HG03342 (cell line): ENCODE measurements around the gene CREB5.

Source experiments
- ATAC-seq: cut with Tn5 transposase; IDR thresholded peaks from one replicate; pipeline ENCODE4 v1.9.1; 2021; ENCODE audit warnings: mild to moderate bottlenecking, moderate library complexity; ENCODE audit not compliant: unreplicated experiment

Gene CREB5

DNA sequence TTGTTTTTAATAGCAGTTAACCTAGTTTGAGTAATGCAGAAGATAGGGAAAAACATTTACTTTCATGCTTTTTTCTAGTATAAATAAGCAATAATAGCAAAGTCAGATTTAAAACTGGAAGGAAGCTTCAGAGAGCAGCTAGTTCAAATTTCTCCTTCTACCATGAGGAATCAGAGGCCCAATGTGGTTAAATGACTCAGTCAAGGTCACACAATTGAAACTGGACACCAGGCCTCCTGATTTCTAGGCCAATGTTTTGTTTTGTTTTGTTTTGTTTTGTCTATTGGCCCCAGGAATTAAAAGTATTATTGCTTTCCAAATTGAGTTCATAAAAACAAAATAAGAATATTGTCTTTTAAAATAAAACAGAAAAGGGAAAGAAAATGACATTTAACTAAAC is 423.5 kb downstream of the CREB5 start:
- no peak for ATAC-seq

DNA sequence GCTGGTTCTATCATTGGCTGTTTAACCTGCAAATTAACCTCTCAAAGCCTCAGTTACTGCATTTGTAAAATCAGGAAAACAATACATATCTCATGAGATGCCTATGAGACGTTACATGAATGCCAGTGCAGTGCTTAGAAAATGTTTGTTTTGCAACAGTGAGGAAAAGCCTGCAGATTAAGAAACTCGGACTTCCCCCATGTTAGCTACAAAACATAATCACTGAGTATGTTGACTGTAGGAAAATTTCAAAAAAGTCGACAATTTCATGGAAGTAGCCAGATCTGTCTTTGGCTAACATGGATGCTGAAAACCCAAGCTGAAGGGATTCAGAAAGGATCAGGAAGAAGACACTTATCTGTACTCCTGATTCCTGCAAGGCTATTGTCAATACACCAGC is 424.4 kb downstream of the CREB5 start:
- ATAC-seq = no peak

DNA sequence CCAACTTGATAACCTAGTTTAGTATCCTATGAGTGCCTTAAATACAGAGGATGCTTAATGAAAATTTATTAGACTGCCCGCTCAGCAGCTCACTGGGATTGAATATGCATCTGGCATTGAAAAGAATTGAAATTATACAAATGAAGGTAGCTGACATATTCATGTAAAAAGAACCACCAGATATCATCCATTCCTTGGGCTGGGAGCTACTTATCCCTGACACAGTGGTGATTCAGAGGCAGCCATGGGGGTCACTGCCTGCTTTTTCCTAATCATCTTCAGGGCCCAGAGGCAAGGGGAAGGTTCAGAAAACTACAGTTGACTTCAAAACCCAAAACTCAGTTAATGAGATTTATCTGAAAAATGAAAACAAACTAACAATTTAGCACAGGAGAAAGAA is 424.9 kb downstream of the CREB5 start:
- ATAC-seq = no peak

DNA sequence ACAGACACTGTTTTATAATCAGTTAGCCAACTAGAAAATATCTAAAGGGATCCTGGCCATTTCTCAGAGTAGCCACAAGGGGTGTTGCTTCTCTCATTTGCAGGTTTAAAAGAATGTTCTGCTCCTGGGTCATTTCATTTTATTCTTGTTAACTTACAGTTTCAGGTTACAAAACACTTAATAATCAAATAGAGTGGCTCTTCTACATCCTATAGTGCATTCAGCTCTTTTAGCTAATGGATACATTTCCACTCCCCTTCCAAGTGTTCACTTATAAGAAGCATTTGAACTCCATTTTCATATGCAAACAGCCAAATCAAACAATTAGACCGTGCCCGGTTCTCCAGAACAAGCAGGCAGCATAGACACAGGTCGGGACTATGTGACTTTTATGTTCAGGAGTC is 428.3 kb downstream of the CREB5 start:
- no peak for ATAC-seq

DNA sequence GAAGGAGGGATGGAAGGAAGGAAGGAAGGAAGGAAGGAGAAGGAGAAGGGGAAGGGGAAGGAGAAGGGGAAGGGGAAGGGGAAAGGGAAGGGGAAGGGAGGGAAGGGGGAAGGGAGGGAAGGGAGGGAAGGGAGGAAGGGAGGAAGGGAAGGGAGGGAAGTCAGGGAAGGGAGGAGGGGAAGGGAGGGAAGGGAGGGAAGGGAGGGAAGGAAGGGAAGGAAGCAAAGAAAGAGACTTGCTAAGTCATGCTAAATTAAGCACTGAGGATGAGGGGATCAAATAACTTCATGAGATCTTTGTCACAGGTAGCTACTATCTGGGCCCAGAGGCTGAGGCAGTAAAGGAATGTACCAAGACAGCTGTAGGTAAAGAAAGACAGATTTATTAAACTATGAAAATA is 429.4 kb downstream of the CREB5 start:
- ATAC-seq = no peak

DNA sequence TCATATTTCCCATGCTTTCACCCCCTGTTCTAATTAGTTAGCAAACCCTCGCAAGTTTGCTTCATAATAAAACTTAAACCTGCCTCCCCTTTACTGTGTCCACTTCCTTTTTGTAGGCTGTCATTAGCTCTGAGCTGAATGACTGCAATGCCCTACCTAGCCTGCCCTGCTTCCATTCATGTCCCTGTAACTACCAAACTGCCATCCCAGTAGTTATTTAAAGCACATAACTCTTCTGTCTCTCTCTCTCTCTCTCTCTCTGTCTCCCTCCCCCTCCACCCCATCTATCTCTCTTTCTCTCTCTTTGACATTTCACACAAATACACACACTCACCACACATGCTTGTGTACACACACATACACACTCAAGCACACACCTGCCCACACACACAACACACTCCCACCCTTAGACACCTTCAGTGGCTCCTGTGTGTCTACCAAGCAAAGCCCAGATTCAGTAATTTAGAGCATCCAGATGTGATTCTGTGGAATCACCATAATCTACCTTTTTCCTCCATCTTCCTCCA is 430.5 kb downstream of the CREB5 start:
- no peak for ATAC-seq

DNA sequence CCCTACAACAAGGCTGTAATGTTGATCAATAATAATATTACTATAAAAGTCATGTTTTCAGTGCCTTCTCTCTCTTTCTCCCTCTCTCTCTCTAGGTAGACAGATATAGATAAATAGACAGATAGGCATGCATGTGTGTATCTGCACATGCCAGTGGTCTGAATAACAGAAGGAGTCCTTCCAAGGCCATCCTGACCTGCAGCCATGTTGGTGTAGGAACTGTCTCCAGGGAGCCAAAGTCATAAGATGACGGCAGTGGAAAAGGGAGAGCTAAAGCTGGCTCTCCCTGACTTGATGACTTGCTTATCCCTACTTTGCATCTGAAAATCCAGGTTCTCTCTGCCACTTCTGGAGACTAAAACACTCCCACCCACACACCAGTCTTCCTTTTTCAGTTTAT is 432.8 kb downstream of the CREB5 start:
- ATAC-seq = no peak

DNA sequence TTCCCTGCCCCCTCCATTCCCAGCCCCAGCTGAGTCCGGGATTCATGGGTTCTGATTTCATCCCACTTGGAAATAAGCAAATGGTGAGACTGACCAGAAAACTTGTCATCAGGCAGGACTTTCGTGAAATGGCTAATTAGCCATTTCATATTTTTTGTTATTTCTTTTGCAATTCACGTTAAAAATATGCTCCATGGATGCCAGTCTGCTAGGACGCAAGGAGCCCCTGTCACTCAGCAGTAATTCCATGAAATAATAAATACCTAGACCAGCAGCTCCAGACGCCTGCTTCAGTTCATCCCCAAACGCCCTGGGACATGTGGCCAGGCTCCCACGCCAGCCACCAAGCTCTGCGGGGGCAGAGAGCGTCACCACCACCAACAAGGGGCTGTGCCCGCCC is 434.9 kb downstream of the CREB5 start:
- ATAC-seq = no peak

DNA sequence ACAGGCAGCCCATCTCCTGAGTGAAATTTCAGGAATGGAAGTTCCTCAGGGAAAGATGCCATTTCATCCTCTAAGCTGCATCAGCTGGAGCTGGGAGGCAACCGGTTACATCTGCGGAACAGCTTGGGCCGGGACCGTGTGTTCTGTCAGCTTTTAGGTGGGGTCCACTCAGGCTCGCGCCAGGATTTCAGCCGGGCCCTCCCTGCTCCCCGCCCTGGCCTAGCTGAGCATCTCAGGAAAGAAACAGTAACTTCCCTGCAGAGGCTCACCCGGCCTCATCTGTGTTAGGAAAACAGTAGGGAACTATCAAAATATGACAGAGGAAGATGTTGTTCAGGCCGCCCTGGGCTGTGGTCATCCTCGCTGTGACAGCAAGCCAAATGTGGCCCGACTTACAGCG is 435.4 kb downstream of the CREB5 start:
- no peak for ATAC-seq

DNA sequence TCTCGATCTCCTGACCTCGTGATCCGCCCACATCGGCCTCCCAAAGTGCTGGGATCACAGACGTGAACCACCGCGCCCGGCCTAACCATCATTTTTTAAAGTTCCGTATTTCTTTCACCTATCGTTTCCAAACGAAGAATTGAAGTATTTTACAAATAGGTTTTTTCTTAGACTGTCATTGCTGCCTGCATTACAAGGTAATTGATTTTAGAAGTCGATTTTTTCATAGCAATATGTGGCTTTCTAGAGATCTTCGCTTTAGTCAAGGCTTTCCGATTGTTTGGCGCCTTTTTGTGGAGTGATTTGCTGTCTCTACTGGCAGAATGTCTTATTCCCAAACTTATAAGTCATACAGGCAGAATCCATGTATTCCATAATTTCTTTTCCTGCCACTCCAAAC is 436.6 kb downstream of the CREB5 start:
- no peak for ATAC-seq

DNA sequence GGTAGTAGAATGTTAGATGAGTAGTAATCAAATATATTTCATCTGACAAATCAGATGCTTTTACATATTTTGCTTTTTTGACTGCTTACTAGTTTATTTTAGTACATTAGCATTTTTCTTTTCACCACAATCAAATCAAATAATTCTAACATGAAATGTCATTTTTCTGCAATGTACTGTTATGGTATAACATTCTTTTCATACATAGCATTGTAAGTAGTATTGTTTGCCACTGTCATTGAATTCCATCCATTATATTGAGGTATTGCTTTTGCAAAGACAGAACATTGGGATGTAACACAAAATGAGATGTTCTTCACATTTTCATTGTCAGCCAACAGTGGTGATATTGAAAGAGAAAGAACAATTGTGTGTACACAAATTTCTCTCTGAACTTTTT is 438.4 kb downstream of the CREB5 start:
- no peak for ATAC-seq

DNA sequence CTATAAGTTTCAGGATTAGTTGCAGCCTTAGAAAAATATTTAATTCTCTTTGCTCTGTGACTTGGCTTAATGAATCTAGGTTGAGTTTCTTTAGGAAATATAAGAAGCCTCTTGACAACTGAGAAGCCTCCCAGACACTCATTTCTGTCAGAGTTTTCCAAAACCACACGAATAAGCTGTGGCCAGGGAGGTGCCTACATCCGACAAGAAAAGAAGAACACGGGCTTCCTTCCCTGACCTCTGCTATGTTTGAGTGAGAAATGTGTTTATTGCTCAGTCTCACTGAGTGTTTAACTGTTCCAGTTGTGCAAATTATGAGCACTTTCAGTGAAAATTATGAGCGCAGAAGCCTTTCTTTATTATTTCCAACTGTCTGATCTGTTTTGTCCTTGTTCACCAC is 440.8 kb downstream of the CREB5 start:
- ATAC-seq = no peak

DNA sequence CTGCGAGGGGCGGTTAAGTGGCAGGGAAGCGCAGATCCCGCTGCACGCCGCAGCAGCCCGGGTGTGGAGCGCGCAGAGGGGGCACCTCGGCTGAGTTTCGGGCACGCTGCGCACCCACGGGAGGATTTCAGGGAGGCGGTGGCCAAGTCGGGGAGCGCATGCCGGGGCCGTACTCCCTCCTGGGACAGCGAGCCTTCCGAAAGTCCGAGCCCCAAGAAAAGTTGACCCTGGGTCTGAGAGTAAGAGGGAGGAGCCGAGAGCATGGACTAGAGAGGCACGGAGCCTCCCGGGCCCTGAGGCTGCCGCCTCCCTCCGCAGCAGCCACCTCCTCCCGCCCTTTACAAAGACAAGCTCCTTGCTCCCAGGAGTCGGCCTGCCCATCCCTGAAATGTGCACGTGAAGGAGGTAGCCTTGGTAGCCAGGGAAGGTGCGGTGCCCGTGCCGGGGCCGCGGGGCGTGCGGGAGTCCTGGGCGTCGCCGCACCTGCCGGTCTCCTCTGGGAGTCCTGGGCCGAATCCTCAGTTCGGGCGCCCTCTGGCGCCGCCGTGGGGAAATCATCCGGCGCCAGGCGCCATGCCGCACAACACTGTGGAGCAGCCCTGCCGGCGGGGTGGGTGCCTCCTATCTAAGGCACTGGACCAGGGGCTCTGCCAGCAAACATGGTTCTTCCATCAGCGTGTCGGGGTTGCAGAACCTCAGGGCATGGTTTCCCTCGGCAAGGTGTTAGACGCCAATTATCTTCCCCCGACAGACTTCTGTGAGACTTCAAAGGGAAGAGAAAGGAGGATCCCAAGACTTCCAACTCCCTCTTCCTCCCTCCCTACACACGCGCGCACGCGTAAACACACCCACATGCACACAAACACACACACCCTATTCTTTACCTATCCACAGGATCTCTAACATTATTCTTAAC is 441.8 kb downstream of the CREB5 start:
- ATAC-seq = peak; percentile 98

DNA sequence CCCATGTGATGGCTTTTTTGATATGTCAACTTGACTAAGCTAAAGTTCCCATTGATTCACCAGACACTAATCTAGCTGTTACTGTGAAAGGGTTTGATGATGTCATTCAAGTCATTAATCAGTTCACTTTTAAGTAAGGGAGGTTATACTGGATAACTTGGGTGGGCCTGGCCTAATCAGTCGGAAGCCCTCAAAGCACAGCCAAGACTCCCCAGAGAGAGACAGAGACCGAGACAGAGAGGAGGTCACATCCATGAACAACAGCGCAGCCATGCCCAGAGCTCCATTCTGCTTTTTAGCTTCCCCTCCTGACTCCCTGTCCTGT is 442.4 kb downstream of the CREB5 start:
- ATAC-seq = no peak

DNA sequence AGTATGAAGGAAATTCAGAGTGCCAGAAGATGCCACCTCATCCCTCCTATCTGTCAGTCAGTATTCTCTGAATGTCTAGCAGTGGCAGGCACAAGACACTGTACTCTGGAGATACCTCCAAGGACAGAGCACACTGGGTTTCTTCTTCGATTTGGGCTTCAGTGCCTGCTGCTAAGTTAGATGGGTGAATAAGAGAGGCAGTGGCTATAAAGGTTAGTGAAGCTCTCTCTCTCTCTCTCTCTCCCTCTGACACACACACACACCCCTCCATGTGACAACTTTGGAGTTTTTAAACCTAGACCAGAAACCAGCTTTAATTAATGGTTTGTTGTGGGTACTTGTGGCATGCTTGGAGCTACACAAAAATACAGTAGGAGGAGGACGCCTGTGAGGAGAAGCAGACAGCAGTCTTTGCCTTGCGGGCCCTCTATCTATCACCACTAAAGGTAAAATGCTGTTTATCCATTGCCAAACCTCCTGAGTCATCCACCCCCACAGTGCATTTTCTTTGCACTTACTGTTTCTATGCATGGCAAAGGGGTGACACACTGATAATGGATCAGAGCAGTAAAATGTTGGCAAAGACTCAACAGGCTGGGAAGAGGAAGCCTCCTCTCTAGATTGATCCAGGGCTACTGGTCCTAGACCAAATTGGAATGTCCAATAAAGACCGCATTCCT is 443.4 kb downstream of the CREB5 start:
- no peak for ATAC-seq

DNA sequence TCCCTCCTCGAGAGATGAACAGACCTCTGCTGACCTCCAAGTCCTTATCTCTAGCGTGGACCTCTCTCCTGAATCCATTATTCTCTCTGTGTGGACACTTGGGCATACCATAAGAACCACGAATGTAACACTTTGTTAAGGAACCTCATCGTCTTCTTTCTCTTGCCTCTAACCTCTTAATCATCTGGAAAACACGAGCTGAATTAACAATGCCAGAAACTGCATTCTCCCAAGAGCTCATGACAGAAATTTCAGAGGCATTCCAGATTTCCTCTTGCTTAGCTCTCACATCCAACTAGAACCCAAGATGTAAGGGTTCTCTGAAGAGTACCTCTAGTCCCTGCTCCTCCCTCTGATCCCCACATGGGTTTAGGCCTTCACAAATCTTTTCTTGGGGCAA is 444.3 kb downstream of the CREB5 start:
- ATAC-seq = no peak

DNA sequence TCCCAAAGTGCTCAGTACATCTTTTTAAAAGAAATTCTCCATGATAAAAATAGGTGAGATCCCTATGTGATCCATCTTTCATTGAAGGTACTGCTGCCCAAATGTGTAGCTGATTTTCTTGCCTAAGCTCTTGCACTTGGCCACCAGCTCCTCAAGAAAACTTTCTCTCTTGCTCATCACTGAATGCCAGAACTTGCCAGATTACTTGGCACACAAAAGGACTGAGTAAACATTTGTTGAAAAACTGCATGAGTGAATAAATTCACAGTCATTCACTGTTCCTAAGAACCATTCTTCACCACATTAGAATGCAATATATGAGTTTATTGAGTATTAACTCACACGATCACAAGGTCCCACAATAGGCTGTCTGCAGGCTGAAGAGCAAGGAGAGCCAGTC is 445.9 kb downstream of the CREB5 start:
- ATAC-seq = no peak

DNA sequence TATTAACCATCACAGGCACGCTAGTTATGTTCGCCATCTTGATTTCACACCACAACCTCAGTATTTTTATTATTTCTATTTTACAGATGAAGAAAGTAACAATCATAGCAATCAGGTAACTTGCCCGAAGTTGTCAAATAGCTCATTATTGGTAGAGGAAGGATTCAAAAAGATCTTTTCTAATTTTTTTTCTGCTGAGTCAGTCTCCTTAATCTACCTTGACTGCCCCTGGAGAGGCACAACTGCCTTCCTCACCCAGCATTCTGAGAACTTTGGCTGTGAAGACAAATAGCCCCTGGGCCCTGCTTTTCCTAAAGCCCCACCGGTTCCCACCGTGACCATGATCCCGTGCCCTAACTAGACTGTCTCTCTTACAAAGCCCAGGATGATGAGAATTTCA is 446.6 kb downstream of the CREB5 start:
- no peak for ATAC-seq

DNA sequence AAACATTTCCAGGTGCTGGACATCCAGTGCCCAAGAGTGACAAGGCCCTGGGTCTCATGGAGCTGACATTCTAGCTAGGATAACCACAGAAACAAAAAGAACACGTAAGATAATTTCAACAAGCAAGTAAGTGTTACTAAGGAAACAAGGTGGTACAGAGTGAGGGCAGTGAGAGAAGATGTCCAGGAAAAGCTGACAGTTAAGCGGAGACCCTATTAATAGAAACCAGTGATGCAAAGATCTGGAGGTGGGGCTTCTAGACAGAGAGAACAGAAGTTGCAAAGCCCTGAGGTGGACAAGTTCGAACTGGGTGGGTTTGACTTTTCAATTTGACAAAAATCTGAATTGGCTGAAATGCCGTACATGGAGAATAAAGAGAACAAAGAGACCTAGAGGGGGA is 449.5 kb downstream of the CREB5 start:
- ATAC-seq = no peak

DNA sequence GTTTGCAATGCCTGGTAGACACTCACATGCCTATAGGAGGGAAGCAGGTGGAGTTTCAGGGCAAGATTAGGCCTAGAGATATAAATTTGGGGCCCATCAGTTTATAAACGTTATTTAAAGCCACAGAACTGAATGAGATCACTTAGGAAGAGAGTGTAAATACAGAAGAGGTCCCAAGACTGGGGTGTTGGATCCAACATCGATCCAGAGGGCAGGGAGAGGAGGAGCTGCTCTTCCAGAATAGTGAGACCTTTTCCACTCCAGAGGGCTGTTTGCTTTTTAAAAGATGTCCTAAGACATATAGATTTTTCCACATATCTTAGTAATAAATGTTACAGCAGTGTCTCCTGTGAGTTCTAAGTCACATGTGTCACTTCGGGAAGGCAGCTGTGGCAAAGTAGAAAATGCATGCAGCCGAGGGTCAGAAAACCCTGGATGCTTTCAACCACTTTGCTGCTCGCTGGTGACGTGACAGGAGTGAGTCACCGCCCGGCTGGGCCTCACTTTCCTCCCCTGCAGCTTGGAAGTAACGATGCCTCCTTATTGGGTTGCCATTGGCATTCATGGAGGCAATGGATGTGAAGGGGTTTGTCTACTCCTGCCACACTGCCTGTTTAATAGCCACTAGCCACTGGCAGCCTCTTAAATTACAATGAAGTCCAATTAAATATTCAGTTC is 450.4 kb downstream of the CREB5 start:
- no peak for ATAC-seq

DNA sequence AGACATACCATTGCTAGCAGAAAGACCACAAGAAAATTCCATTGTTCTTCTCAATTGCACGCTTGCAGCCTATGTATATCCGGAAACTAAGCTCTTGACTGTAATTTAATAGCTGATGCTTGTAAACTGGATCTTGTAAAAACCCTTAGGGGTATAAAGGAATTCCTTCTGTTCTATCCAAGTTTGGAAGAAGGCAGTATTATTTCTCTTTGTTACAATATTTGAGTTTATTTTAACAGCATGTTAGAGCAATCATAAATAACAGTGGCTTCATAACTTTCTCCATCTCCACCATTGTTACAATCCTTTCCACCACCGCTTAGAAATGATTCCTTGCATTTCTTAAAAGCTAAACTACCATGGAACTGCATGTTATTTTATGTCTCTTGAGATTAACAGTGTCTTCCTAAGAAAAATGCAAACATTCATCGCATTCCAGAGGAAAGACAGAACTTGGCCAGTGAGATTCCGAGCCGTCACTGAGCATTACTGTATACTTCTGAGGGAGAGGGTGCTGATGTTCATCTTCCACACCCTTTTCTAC is 453.4 kb downstream of the CREB5 start:
- no peak for ATAC-seq

DNA sequence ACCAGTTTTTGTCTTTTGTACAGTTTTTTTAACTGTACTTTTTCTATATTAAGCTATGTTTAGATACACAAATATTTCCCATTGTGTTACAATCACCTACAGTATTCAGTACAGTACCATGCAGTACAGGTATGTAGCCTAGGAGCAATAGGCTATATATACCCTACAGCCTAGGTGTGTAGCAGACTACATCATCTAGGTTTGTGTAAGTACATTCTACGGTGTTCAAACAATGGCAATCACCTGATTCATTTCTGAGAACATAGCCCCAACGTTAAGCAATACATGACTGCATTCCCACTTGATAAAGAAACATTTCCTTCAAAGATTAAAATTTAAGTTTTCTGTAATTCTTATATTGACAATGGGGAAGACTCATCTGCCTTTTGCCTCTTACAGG is 456.4 kb downstream of the CREB5 start:
- no peak for ATAC-seq
